Neural cell (in vitro differentiated cells): Measurements from ENCODE around the gene PRKCA. TPM values are rescaled to one million over a fixed set of nuclear protein-coding genes. Genes with fewer than 3 reads are reported as not detected.
"Not testable (repeated sequence)": the region's sequence is repeated elsewhere in the genome, so short reads cannot be mapped to it uniquely, and the experiment has no call there.

Experiments used
- H2AFZ ChIP-seq: fragments of 200-600, 300-800 bp; sonication (generic), shearing (Covaris generic); 2 replicates; pipeline ENCODE4 v1.6.0; 2014; ENCODE audit warnings: low read depth, mild to moderate bottlenecking, antibody characterized with exemption, low read length, moderate library complexity
- H3F3A ChIP-seq: fragments of 200-600 bp; shearing (Covaris generic); 2 replicates; pipeline ENCODE4 v1.6.1; 2016; ENCODE audit warnings: mild to moderate bottlenecking, moderate library complexity, mixed read lengths, antibody characterized with exemption, low read length; ENCODE audit not compliant: insufficient read depth, poor library complexity, severe bottlenecking
- H3K27ac ChIP-seq: fragments of 200-600, 300-800 bp; sonication (generic), shearing (Covaris generic); 2 replicates; pipeline ENCODE4 v1.5.1; 2014; ENCODE audit warnings: mild to moderate bottlenecking, low read length, moderate library complexity
- H3K27me3 ChIP-seq: fragments of 300-800, 200-600 bp; sonication (generic), shearing (Covaris generic); 2 replicates; pipeline ENCODE4 v1.6.0; 2014; ENCODE audit warnings: mild to moderate bottlenecking, low read depth, low read length, moderate library complexity; ENCODE audit not compliant: insufficient read depth
- H3K36me3 ChIP-seq: fragments of 300-800, 200-600 bp; sonication (generic), shearing (Covaris generic); 2 replicates; pipeline ENCODE4 v1.5.1; 2014; ENCODE audit warnings: mild to moderate bottlenecking, antibody characterized with exemption, low read length, moderate library complexity; ENCODE audit not compliant: insufficient read depth
- H3K4me2 ChIP-seq: fragments of 300-800, 200-600 bp; sonication (generic), shearing (Covaris generic); 2 replicates; pipeline ENCODE4 v1.6.0; 2014; ENCODE audit warnings: mild to moderate bottlenecking, low read length
- H3K4me3 ChIP-seq: fragments of 300-800, 200-600 bp; sonication (generic), shearing (Covaris generic); 2 replicates; pipeline ENCODE4 v1.5.1; 2014; ENCODE audit warnings: mild to moderate bottlenecking, low read length, moderate library complexity
- H3K79me2 ChIP-seq: fragments of 200-600 bp; shearing (Covaris generic); replicated peaks from 2 replicates; pipeline ENCODE4 v1.6.0; 2014; ENCODE audit warnings: mild to moderate bottlenecking, low read length, moderate library complexity; ENCODE audit not compliant: insufficient read depth
- H3K9ac ChIP-seq: fragments of 300-800, 200-600 bp; sonication (generic), shearing (Covaris generic); 2 replicates; pipeline ENCODE4 v1.6.1; 2016; ENCODE audit warnings: mild to moderate bottlenecking, low read length, mixed read lengths
- H3K9me2 ChIP-seq: fragments of 200-600 bp; shearing (Covaris generic); 2 replicates; pipeline ENCODE4 v1.6.1; 2016; ENCODE audit warnings: mild to moderate bottlenecking, low read length, mixed read lengths; ENCODE audit not compliant: insufficient read depth
- H3K9me3 ChIP-seq: fragments of 200-600, 300-800 bp; sonication (generic), shearing (Covaris generic); 2 replicates; pipeline ENCODE4 v1.6.1; 2016; ENCODE audit warnings: mild to moderate bottlenecking, mixed run types, low read length, moderate library complexity, mixed read lengths
- H4K20me1 ChIP-seq: fragments of 200-600 bp; shearing (Covaris generic); 2 replicates; pipeline ENCODE4 v1.6.1; 2016; ENCODE audit warnings: mild to moderate bottlenecking, mixed run types; ENCODE audit not compliant: insufficient read depth
- EP300 ChIP-seq: fragments of 450-650 bp; conservative IDR thresholded peaks from 2 replicates; pipeline ENCODE4 v1.6.1; 2014; ENCODE audit warnings: antibody characterized with exemption, mild to moderate bottlenecking, moderate library complexity; ENCODE audit not compliant: poor library complexity, severe bottlenecking
- EZH2 ChIP-seq: fragments of 200-600, 300-800 bp; shearing (Covaris generic), sonication (generic); IDR thresholded peaks from 2 replicates; pipeline ENCODE4 v1.6.1; 2014; ENCODE audit warnings: antibody characterized with exemption, low read length, borderline replicate concordance, mild to moderate bottlenecking; ENCODE audit not compliant: insufficient read depth, poor library complexity, severe bottlenecking
- MXI1 ChIP-seq: fragments of 450-650 bp; conservative IDR thresholded peaks from 2 replicates; pipeline ENCODE4 v1.6.1; 2014; ENCODE audit warnings: antibody characterized with exemption, mild to moderate bottlenecking; ENCODE audit not compliant: poor library complexity, severe bottlenecking
- POLR2AphosphoS5 ChIP-seq: IDR thresholded peaks from 2 replicates; pipeline ENCODE4 v1.6.1; 2012
- RAD21 ChIP-seq: fragments of 450-650 bp; conservative IDR thresholded peaks from 2 replicates; pipeline ENCODE4 v1.6.1; 2014; ENCODE audit warnings: antibody characterized with exemption, mild to moderate bottlenecking, moderate library complexity
- SMC3 ChIP-seq: fragments of 450-650 bp; conservative IDR thresholded peaks from 2 replicates; pipeline ENCODE4 v1.6.1; 2014; ENCODE audit warnings: antibody characterized with exemption, mild to moderate bottlenecking, moderate library complexity; ENCODE audit not compliant: poor library complexity
- TAF1 ChIP-seq: IDR thresholded peaks from 2 replicates; pipeline ENCODE4 v1.6.1; 2012; ENCODE audit warnings: low read depth
- polyA plus RNA-seq: library from polyadenylated mRNA; depleted of rRNA; stranded (reverse); fragments of >200 nt; gene quantifications from 2 replicates; pipeline ENCODE4 v1.2.3, GENCODE V29; 2014
- TF ChIP-seq, protein P1 (sequence below): fragments of 450-650 bp; IDR thresholded peaks from 2 replicates; pipeline ENCODE4 v1.5.1; 2014; ENCODE audit warnings: antibody characterized with exemption, mild to moderate bottlenecking, moderate library complexity; ENCODE audit not compliant: poor library complexity, severe bottlenecking
- TF ChIP-seq, protein P2 (sequence below): IDR thresholded peaks from 2 replicates; pipeline ENCODE4 v1.6.1; 2012; ENCODE audit warnings: borderline replicate concordance

The PRKCA gene
- polyA plus RNA-seq, 1 donor from 2014 or later = 5.9 TPM

DNA sequence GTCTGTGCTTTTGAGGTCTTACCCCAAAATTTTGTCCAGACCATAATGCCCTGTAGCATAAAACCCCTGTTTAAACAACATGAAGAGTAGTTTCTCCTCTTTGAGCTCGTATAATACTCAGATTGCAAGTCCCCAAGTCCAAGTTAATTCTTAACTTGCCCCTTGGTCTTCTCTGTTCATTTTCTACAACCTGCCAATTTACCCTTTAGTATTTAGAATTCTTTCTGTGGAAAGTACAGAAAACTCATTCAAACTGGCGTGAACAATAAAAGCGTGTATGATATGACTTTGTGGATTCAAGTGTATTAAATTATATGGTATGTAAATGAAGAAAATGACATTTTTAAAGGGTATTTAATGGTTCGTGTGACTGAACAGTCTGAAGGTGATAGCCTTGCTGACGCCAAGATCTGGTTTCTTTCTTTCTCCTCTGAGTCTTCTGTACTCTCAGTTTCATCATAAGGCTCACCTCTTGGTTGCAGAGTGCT lies 185.6 kb downstream of the PRKCA start:
- Histone ChIP-seq H3K27ac (no peak overlapping the region), H3K4me3 (no peak overlapping the region), H3K9ac (no peak overlapping the region), H3K27me3 (no peaks in the 10 kb centered on the region), H4K20me1 (no peaks in the 10 kb centered on the region), H3K9me2 (no peaks in the 10 kb centered on the region), H3K79me2 (no peaks in the 10 kb centered on the region), H3K9me3 (no peaks in the 10 kb centered on the region), H3K36me3 (no peaks in the 10 kb centered on the region), H2AFZ (no peak overlapping the region), H3F3A (no peaks in the 10 kb centered on the region), H3K4me2 (no peak overlapping the region)
- TF ChIP-seq SMC3 = no peak
- no peak for TF ChIP-seq TAF1
- TF ChIP-seq, protein P1, sequence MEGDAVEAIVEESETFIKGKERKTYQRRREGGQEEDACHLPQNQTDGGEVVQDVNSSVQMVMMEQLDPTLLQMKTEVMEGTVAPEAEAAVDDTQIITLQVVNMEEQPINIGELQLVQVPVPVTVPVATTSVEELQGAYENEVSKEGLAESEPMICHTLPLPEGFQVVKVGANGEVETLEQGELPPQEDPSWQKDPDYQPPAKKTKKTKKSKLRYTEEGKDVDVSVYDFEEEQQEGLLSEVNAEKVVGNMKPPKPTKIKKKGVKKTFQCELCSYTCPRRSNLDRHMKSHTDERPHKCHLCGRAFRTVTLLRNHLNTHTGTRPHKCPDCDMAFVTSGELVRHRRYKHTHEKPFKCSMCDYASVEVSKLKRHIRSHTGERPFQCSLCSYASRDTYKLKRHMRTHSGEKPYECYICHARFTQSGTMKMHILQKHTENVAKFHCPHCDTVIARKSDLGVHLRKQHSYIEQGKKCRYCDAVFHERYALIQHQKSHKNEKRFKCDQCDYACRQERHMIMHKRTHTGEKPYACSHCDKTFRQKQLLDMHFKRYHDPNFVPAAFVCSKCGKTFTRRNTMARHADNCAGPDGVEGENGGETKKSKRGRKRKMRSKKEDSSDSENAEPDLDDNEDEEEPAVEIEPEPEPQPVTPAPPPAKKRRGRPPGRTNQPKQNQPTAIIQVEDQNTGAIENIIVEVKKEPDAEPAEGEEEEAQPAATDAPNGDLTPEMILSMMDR = no peak
- TF ChIP-seq EZH2 = no peak
- TF ChIP-seq POLR2AphosphoS5 = no peak
- no peak for TF ChIP-seq RAD21
- TF ChIP-seq, protein P2, sequence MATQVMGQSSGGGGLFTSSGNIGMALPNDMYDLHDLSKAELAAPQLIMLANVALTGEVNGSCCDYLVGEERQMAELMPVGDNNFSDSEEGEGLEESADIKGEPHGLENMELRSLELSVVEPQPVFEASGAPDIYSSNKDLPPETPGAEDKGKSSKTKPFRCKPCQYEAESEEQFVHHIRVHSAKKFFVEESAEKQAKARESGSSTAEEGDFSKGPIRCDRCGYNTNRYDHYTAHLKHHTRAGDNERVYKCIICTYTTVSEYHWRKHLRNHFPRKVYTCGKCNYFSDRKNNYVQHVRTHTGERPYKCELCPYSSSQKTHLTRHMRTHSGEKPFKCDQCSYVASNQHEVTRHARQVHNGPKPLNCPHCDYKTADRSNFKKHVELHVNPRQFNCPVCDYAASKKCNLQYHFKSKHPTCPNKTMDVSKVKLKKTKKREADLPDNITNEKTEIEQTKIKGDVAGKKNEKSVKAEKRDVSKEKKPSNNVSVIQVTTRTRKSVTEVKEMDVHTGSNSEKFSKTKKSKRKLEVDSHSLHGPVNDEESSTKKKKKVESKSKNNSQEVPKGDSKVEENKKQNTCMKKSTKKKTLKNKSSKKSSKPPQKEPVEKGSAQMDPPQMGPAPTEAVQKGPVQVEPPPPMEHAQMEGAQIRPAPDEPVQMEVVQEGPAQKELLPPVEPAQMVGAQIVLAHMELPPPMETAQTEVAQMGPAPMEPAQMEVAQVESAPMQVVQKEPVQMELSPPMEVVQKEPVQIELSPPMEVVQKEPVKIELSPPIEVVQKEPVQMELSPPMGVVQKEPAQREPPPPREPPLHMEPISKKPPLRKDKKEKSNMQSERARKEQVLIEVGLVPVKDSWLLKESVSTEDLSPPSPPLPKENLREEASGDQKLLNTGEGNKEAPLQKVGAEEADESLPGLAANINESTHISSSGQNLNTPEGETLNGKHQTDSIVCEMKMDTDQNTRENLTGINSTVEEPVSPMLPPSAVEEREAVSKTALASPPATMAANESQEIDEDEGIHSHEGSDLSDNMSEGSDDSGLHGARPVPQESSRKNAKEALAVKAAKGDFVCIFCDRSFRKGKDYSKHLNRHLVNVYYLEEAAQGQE = no peak
- no peak for TF ChIP-seq EP300

DNA sequence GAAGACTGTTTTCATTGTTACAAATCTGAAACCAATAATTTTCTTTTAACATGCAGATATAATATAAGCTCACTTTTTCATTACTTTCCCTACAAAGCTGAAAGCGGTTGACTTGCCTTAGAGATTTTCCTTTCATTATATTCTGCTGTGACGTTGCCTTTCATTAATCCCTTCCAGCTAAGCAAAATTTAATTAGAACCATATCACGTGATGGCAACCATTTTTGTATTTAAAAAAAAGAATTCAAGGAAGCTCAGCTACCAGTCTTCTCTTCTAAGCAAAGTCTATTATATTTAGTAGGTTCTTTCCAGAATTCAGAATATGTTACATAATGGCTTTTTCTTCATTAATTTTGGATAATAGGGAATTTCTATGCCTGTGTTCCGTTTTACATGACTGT lies 186.5 kb downstream of the PRKCA start:
- Histone ChIP-seq H3K79me2 (no peaks in the 10 kb centered on the region), H3K9me3 (no peaks in the 10 kb centered on the region), H3K4me2 (no peak overlapping the region), H2AFZ (no peak overlapping the region), H3K36me3 (no peaks in the 10 kb centered on the region), H3K27me3 (no peaks in the 10 kb centered on the region), H3F3A (no peaks in the 10 kb centered on the region), H4K20me1 (no peaks in the 10 kb centered on the region), H3K9me2 (no peaks in the 10 kb centered on the region), H3K4me3 (no peak overlapping the region), H3K9ac (no peak overlapping the region), H3K27ac (no peak overlapping the region)
- TF ChIP-seq TAF1 (no peak), RAD21 (no peak), EZH2 (no peak), MXI1 (no peak), SMC3 (no peak), POLR2AphosphoS5 (no peak), EP300 (no peak)
- TF ChIP-seq, protein P1 = no peak
- TF ChIP-seq, protein P2 = no peak

DNA sequence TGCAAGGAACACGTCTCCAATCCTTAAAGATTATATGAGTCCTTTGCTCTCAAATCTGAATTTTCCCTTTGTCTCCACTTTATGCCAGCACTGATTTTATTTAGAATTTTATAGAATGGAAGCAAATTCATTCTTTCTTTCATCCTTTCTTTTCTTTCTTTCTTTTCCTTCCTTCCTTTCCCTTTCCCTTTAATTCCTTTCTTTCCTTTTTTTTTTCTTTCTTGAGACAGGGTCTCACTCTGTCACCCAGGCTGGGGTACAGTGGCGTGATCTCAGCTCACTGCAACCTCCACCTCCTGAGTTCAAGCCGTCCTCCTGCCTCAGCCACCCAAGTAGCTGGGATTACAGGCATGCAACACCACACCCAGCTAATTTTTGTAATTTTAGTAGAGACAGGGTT lies 187.2 kb downstream of the PRKCA start:
- not testable (repeated sequence) for H3K36me3 ChIP-seq, H3K27ac ChIP-seq, H3F3A ChIP-seq, H3K79me2 ChIP-seq, H3K9me2 ChIP-seq, H3K4me2 ChIP-seq, H3K9ac ChIP-seq, H3K9me3 ChIP-seq, H2AFZ ChIP-seq, H3K27me3 ChIP-seq, H4K20me1 ChIP-seq, H3K4me3 ChIP-seq
